B cell (primary cell): ENCODE results near the gene MORN4. TPM values are rescaled to one million over a fixed set of nuclear protein-coding genes. Genes with fewer than 3 reads are reported as not detected.

Experiments used
- ATAC-seq: fragments of 200-7000 bp; cut with Tn5 transposase; one replicate; pipeline ENCODE4 v1.10.0; 2021; ENCODE audit warnings: low read depth, mild to moderate bottlenecking, moderate number of reproducible peaks, moderate library complexity
- CTCF ChIA-PET: fragments of 350-600 bp; sonication (Branson Sonifier 250); formaldehyde crosslinking; loops from one replicate; lab custom pipeline; 2021; ENCODE audit warnings: antibody characterized with exemption, inconsistent platforms; lab: Charles Lee
- POLR2A ChIA-PET: fragments of 350-600 bp; sonication (Branson Sonifier 250); formaldehyde crosslinking; loops from one replicate; lab custom pipeline; 2021; ENCODE audit warnings: antibody characterized with exemption; lab: Charles Lee
- DNase-seq: peaks from one replicate; pipeline ENCODE4 v3.0.0; 2013
- H2AFZ ChIP-seq: 2 replicates; pipeline ENCODE4 v1.6.1; 2012; ENCODE audit warnings: mild to moderate bottlenecking, low read depth, low read length; ENCODE audit not compliant: insufficient read depth, poor library complexity, severe bottlenecking
- H3K27ac ChIP-seq, 2 donors: 1 replicate in 1 of 2; 2 replicates in 1 of 2; pipeline ENCODE4 v1.5.1; 2012 to 2013; ENCODE audit warnings: low read length in 2 of 2, mild to moderate bottlenecking in 2 of 2, moderate library complexity in 1 of 2
- H3K27me3 ChIP-seq, 4 experiments: fragments of 200-600 bp in 1 of 4; sonication (generic) in 1 of 4; replicated peaks in 1 of 4; 1 replicate in 2 of 4; 2 replicates in 2 of 4; pipeline versions ENCODE4 v1.6.1 to v1.7.0; 2013 to 2016; ENCODE audit warnings: low read length in 3 of 4, mild to moderate bottlenecking in 2 of 4, mixed read lengths in 1 of 4, moderate library complexity in 1 of 4; ENCODE audit not compliant: insufficient read depth in 4 of 4, control insufficient read depth in 3 of 4; ENCODE audit errors: control extremely low read depth in 1 of 4
- H3K36me3 ChIP-seq, 2 experiments: replicated peaks in 1 of 2; 1 replicate in 1 of 2; 2 replicates in 1 of 2; pipeline versions ENCODE4 v1.6.1 to v1.7.1; 2013; ENCODE audit warnings: low read length in 1 of 2; ENCODE audit not compliant: insufficient read depth in 2 of 2, control insufficient read depth in 1 of 2; ENCODE audit errors: control extremely low read depth in 1 of 2, extremely low read depth in 1 of 2
- H3K4me1 ChIP-seq, 2 donors: fragments of 200-600 bp in 1 of 2; sonication (generic) in 1 of 2; 1 replicate in 1 of 2; 2 replicates in 1 of 2; pipeline versions ENCODE4 v1.5.1 to v1.6.1; 2013 to 2017; ENCODE audit warnings: low read length in 2 of 2; ENCODE audit not compliant: control insufficient read depth in 2 of 2, insufficient read depth in 2 of 2
- H3K4me2 ChIP-seq: replicated peaks from 2 replicates; pipeline ENCODE3; 2012; ENCODE audit warnings: mild to moderate bottlenecking, low read depth, low read length; ENCODE audit not compliant: poor library complexity, severe bottlenecking
- H3K4me3 ChIP-seq, 5 experiments: fragments of 200-600 bp in 1 of 5; sonication (generic) in 1 of 5; 1 replicate in 3 of 5; 2 replicates in 2 of 5; pipeline versions ENCODE4 v1.5.1 to v1.7.0; 2011 to 2016; ENCODE audit warnings: low read length in 4 of 5, mild to moderate bottlenecking in 4 of 5, low read depth in 2 of 5, control low read depth in 1 of 5, moderate library complexity in 1 of 5; ENCODE audit not compliant: insufficient read depth in 1 of 5; ENCODE audit errors: control extremely low read depth in 1 of 5, extremely low read depth in 1 of 5
- H3K79me2 ChIP-seq: fragments of 200-600 bp; sonication (generic); one replicate; pipeline ENCODE4 v1.6.0; 2016; ENCODE audit warnings: low read length; ENCODE audit not compliant: control insufficient read depth, insufficient read depth
- H3K9ac ChIP-seq: fragments of 200-600 bp; sonication (generic); 2 replicates; pipeline ENCODE4 v1.6.1; 2017; ENCODE audit warnings: mild to moderate bottlenecking, low read length, moderate library complexity
- H3K9me3 ChIP-seq, 3 donors: one replicate each; pipeline versions ENCODE4 v1.6.1 to v1.7.1; 2013; ENCODE audit warnings: low read length in 2 of 3; ENCODE audit not compliant: control insufficient read depth in 2 of 3, insufficient read depth in 1 of 3; ENCODE audit errors: control extremely low read depth in 1 of 3
- H4K20me1 ChIP-seq: 2 replicates; pipeline ENCODE4 v1.6.0; 2012; ENCODE audit warnings: mild to moderate bottlenecking, low read length; ENCODE audit not compliant: insufficient read depth, control insufficient read depth, poor library complexity, severe bottlenecking
- H3K27ac Mint-ChIP-seq: one replicate; pipeline ENCODE4 v1.8.0; 2021; ENCODE audit warnings: mixed read lengths
- H3K27me3 Mint-ChIP-seq: one replicate; pipeline ENCODE4 v1.8.0; 2021; ENCODE audit warnings: mixed read lengths
- H3K4me1 Mint-ChIP-seq: one replicate; pipeline ENCODE4 v1.8.0; 2021; ENCODE audit warnings: mixed read lengths
- H3K4me3 Mint-ChIP-seq: one replicate; pipeline ENCODE4 v1.8.0; 2021; ENCODE audit warnings: mixed read lengths
- H3K9me3 Mint-ChIP-seq: one replicate; pipeline ENCODE4 v1.8.0; 2022; ENCODE audit warnings: mixed read lengths; ENCODE audit not compliant: insufficient read depth
- CTCF ChIP-seq: fragments of 200-600 bp; IDR thresholded peaks from one replicate; pipeline ENCODE4 v1.8.0; 2022; ENCODE audit warnings: antibody characterized with exemption, mild to moderate bottlenecking
- EZH2 ChIP-seq: IDR thresholded peaks from 2 replicates; pipeline ENCODE4 v1.6.1; 2012; ENCODE audit warnings: borderline replicate concordance, low read depth, mild to moderate bottlenecking, moderate library complexity, low read length; ENCODE audit not compliant: insufficient read depth, poor library complexity, severe bottlenecking
- WGBS: methylation state at CpG from one replicate; pipeline ENCODE4 v1.1.5; 2013; ENCODE audit warnings: missing lambda C conversion rate; ENCODE audit not compliant: insufficient coverage; 5-methylcytosine and 5-hydroxymethylcytosine counted together
- intact Hi-C: fragments of 100-400 bp; cut with micrococcal nuclease; formaldehyde crosslinking; loops from one replicate; pipeline ENCODE4 v1.10.0; 2022
- polyA plus RNA-seq: library from polyadenylated mRNA; depleted of rRNA; stranded (reverse); fragments of >200 nt; gene quantifications from 2 replicates; pipeline ENCODE4 v1.2.3, GENCODE V29; 2012
- total RNA-seq, 2 donors: library from RNA; stranded (reverse); fragments of 120-200 nt in 1 of 2; gene quantifications; 1 replicate in 1 of 2; 2 replicates in 1 of 2; pipeline versions ENCODE4 v1.2.3 to v1.2.4, GENCODE V29; 2013 to 2022

Gene MORN4
- total and polyA plus RNA-seq, 2 donors (not counting 1 experiment from before 2014, with no cell fraction given), result 1.5 to 2.8 TPM

GRCh38 chr10:97582169-97582568 is 51.1 kb downstream of the MORN4 start:
- ATAC-seq, result no peak
- no peak for TF ChIP-seq CTCF
- TF ChIP-seq EZH2, result no peak
- 100% methylated on average over 4 of the region's 8 CpGs for WGBS
- no peaks in the 10 kb centered on the region for H3K9me3 ChIP-seq
- no peak overlapping the region for H2AFZ ChIP-seq
- no peaks in the 10 kb centered on the region for H3K27me3 ChIP-seq
- Mint-ChIP-seq H3K4me3 (no peak overlapping the region), H3K27me3 (peaks cover 3% of the 10 kb centered on the region), H3K27ac (no peak overlapping the region), H3K4me1 (no peaks in the 10 kb centered on the region), H3K9me3 (no peaks in the 10 kb centered on the region)
- no peak overlapping the region for H3K4me3 ChIP-seq
- no peaks in the 10 kb centered on the region for H4K20me1 ChIP-seq
- no peak overlapping the region for H3K9ac ChIP-seq
- ChIA-PET CTCF (interaction anchor here (1.7 kb wide), 1 partner anchor 10 kb away, joined by 6 read pairs; the partner anchor contains the start of gene ANKRD2), POLR2A (no interaction called here)
- no peaks in the 10 kb centered on the region for H3K4me1 ChIP-seq
- DNase-seq, result no peak
- no peaks in the 10 kb centered on the region for H3K36me3 ChIP-seq
- no peak overlapping the region for H3K27ac ChIP-seq
- no peaks in the 10 kb centered on the region for H3K79me2 ChIP-seq
- intact Hi-C loops, result no loop called here
- no peak overlapping the region for H3K4me2 ChIP-seq

- no peak overlapping the region for H3K9ac ChIP-seq
- no peaks in the 10 kb centered on the region for H4K20me1 ChIP-seq
- H2AFZ ChIP-seq, result no peak overlapping the region
- TF ChIP-seq EZH2 (no peak), CTCF (no peak)
- Mint-ChIP-seq H3K4me3 (no peak overlapping the region), H3K27me3 (no peaks in the 10 kb centered on the region), H3K4me1 (no peaks in the 10 kb centered on the region), H3K9me3 (no peaks in the 10 kb centered on the region), H3K27ac (no peak overlapping the region)
- no peak overlapping the region for H3K4me2 ChIP-seq
- ChIA-PET POLR2A (no interaction called here), CTCF (interaction anchor here (1.7 kb wide), 1 partner anchor 9 kb away, joined by 6 read pairs; the partner anchor contains the start of gene ANKRD2)
- no peaks in the 10 kb centered on the region for H3K4me1 ChIP-seq
- H3K27me3 ChIP-seq, result no peaks in the 10 kb centered on the region
- H3K9me3 ChIP-seq, result no peaks in the 10 kb centered on the region
- 95% methylated on average over 8 of the region's 9 CpGs for whole genome bisulfite sequencing
- DNase-seq (no peak), ATAC-seq (no peak)
- H3K36me3 ChIP-seq, result no peaks in the 10 kb centered on the region
- intact Hi-C loops, result no loop called here
- no peak overlapping the region for H3K4me3 ChIP-seq
- no peaks in the 10 kb centered on the region for H3K79me2 ChIP-seq
- H3K27ac ChIP-seq, result no peak overlapping the region
Observed at GRCh38 chr10:97580421-97581367, 52.6 kb downstream of the MORN4 start.
